Measurements from ENCODE around the gene MGA. TPM values are rescaled to one million over a fixed set of nuclear protein-coding genes. Genes with fewer than 3 reads are reported as not detected.

MGA gene
- total RNA-seq, 1 donor from 2014 or later, result 43.1 TPM

- no peak for DNase-seq (ENCODE audit: low read depth)
- no peak for TF ChIP-seq CTCF (IDR thresholded peaks at IDR 0.05; ENCODE audit: insufficient read depth, low read length, poor library complexity, severe bottlenecking)
- Histone ChIP-seq H3K27me3 (ENCODE audit: control insufficient read depth, insufficient read depth, low read length) (no peaks in the 10 kb centered on the region), H3K36me3 (ENCODE audit: control insufficient read depth, insufficient read depth, low read length) (no peaks in the 10 kb centered on the region), H3K4me3 (ENCODE audit: low read depth, low read length) (no peak overlapping the region)
Observed at GRCh38 chr15:41790169-41790568, 130.0 kb downstream of the MGA start.

- no peaks in the 10 kb centered on the region for H3K36me3 ChIP-seq (ENCODE audit: control insufficient read depth, insufficient read depth, low read length)
- no peak overlapping the region for H3K4me3 ChIP-seq (ENCODE audit: low read depth, low read length)
- TF ChIP-seq CTCF (IDR thresholded peaks at IDR 0.05; ENCODE audit: insufficient read depth, low read length, poor library complexity, severe bottlenecking), result no peak
- peak; percentile 82 for DNase-seq (ENCODE audit: low read depth)
- no peaks in the 10 kb centered on the region for H3K27me3 ChIP-seq (ENCODE audit: control insufficient read depth, insufficient read depth, low read length)
Observed at GRCh38 chr15:41790756-41791546, 130.7 kb downstream of the MGA start.

- no peak overlapping the region for H3K4me3 ChIP-seq (ENCODE audit: low read depth, low read length)
- TF ChIP-seq CTCF (IDR thresholded peaks at IDR 0.05; ENCODE audit: insufficient read depth, low read length, poor library complexity, severe bottlenecking), result no peak
- H3K27me3 ChIP-seq (ENCODE audit: control insufficient read depth, insufficient read depth, low read length), result no peaks in the 10 kb centered on the region
- no peaks in the 10 kb centered on the region for H3K36me3 ChIP-seq (ENCODE audit: control insufficient read depth, insufficient read depth, low read length)
- DNase-seq (ENCODE audit: low read depth), result no peak
Observed at GRCh38 chr15:41791547-41791937, 131.3 kb downstream of the MGA start.

GRCh38 chr15:41792000-41792637, 131.9 kb downstream of the MGA start:
- DNase-seq (ENCODE audit: low read depth), result no peak
- TF ChIP-seq CTCF (IDR thresholded peaks at IDR 0.05; ENCODE audit: insufficient read depth, low read length, poor library complexity, severe bottlenecking), result no peak
- H3K36me3 ChIP-seq (ENCODE audit: control insufficient read depth, insufficient read depth, low read length), result no peaks in the 10 kb centered on the region
- no peak overlapping the region for H3K4me3 ChIP-seq (ENCODE audit: low read depth, low read length)
- no peaks in the 10 kb centered on the region for H3K27me3 ChIP-seq (ENCODE audit: control insufficient read depth, insufficient read depth, low read length)

DNA sequence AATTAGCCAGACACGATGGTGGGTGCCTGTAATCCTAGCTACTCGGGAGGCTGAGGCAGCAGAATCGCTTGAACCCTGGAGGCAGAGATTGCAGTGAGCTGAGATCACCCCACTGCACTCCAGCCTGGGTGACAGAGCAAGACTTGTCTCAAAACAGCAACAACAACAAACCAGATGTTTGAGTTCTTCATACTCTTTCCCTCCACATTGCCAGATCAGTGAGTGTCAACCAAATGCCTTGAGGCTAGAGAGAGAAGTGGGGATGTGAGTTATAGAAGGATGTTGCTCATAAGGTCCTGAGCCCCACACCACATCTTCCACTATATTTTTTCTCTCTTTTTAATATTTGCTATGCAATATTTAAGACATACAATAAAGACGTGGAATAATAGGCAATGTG, 133.9 kb downstream of the MGA start:
- H3K27me3 ChIP-seq (ENCODE audit: control insufficient read depth, insufficient read depth, low read length), result no peaks in the 10 kb centered on the region
- DNase-seq (ENCODE audit: low read depth), result no peak
- no peaks in the 10 kb centered on the region for H3K36me3 ChIP-seq (ENCODE audit: control insufficient read depth, insufficient read depth, low read length)
- TF ChIP-seq CTCF (IDR thresholded peaks at IDR 0.05; ENCODE audit: insufficient read depth, low read length, poor library complexity, severe bottlenecking), result no peak
- no peak overlapping the region for H3K4me3 ChIP-seq (ENCODE audit: low read depth, low read length)
